Skeletal muscle tissue (tissue), 4 donors: ENCODE data around the gene BABAM2. TPM values are rescaled to one million over a fixed set of nuclear protein-coding genes. Genes with fewer than 3 reads are reported as not detected.

Source experiments
- H3K27ac ChIP-seq: one replicate; pipeline ENCODE4 v1.7.0; 2013; ENCODE audit warnings: mild to moderate bottlenecking, low read depth, low read length, inconsistent platforms
- H3K27me3 ChIP-seq, 3 donors: one replicate each; pipeline ENCODE4 v1.7.0; 2013; ENCODE audit warnings: low read length in 3 of 3; ENCODE audit not compliant: control insufficient read depth in 3 of 3, insufficient read depth in 3 of 3
- H3K36me3 ChIP-seq, 3 donors: one replicate each; pipeline ENCODE4 v1.7.0; 2013; ENCODE audit warnings: low read length in 3 of 3; ENCODE audit not compliant: control insufficient read depth in 3 of 3, insufficient read depth in 3 of 3
- H3K4me1 ChIP-seq, 3 donors: one replicate each; pipeline ENCODE4 v1.7.0; 2013; ENCODE audit warnings: low read length in 3 of 3, mild to moderate bottlenecking in 3 of 3; ENCODE audit not compliant: control insufficient read depth in 3 of 3, insufficient read depth in 3 of 3
- H3K4me3 ChIP-seq, 3 donors: one replicate each; pipeline ENCODE4 v1.7.0; 2013; ENCODE audit warnings: low read length in 3 of 3
- H3K9ac ChIP-seq, 3 donors: one replicate each; pipeline ENCODE4 v1.7.0; 2013; ENCODE audit warnings: low read length in 3 of 3, mild to moderate bottlenecking in 3 of 3, moderate library complexity in 2 of 3, low read depth in 1 of 3
- H3K9me3 ChIP-seq, 3 donors: one replicate each; pipeline ENCODE4 v1.7.0; 2013; ENCODE audit warnings: low read length in 3 of 3; ENCODE audit not compliant: control insufficient read depth in 3 of 3
- total RNA-seq: library from RNA; depleted of rRNA; stranded (reverse); fragments of >200 nt; gene quantifications from one replicate; pipeline ENCODE4 v1.2.3, GENCODE V29; 2014
- donor health status: Osteomylitis.

Gene BABAM2
- total RNA-seq, 1 donor from 2014 or later = 24.0 TPM

GRCh38 chr2:28046921-28047320 is 156.4 kb downstream of the BABAM2 start:
- Histone ChIP-seq H3K9ac (no peak overlapping the region), H3K27ac (no peak overlapping the region)

DNA sequence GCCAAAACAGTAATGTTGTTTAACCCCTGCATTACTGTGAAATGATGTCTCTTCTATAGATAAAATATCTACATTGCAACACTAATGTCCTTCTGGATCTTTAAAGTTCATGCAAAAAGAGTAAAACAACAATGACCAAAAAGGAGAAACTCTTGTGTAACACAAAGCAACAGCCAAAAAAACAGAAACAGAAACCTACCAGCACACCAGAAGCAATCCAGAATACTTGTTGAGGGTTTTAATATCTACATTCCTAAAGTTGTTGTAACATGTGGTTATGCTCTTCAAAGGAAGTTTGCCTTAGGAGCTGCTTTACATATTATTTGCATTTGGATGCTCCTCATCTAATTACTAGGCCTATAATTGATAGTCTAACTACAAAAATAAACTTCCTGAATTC is 157.2 kb downstream of the BABAM2 start:
- Histone ChIP-seq H3K9me3 (no peaks in the 10 kb centered on the region), H3K4me3 (no peak overlapping the region), H3K4me1 (peaks cover 0 to 3% (median 2%) of the 10 kb centered on the region in 3 donors), H3K27ac (no peak overlapping the region), H3K9ac (no peak overlapping the region), H3K36me3 (no peaks in the 10 kb centered on the region), H3K27me3 (no peaks in the 10 kb centered on the region)

More at GRCh38 chr2:28046921-28047320, 156.4 kb downstream of the BABAM2 start:
- Histone ChIP-seq H3K9me3 (no peaks in the 10 kb centered on the region), H3K36me3 (no peaks in the 10 kb centered on the region), H3K27me3 (no peaks in the 10 kb centered on the region), H3K4me3 (no peak overlapping the region), H3K4me1 (peaks cover 0 to 3% (median 2%) of the 10 kb centered on the region in 3 donors)

GRCh38 chr2:28048341-28048740 is 157.8 kb downstream of the BABAM2 start:
- Histone ChIP-seq H3K9ac (no peak overlapping the region), H3K4me1 (peaks cover 0 to 3% (median 2%) of the 10 kb centered on the region in 3 donors), H3K9me3 (no peaks in the 10 kb centered on the region), H3K36me3 (no peaks in the 10 kb centered on the region), H3K27me3 (no peaks in the 10 kb centered on the region), H3K27ac (no peak overlapping the region), H3K4me3 (no peak overlapping the region)

GRCh38 chr2:28049416-28049815 is 158.9 kb downstream of the BABAM2 start:
- Histone ChIP-seq H3K27me3 (no peaks in the 10 kb centered on the region), H3K4me1 (peaks cover 0 to 3% (median 2%) of the 10 kb centered on the region in 3 donors), H3K36me3 (no peaks in the 10 kb centered on the region), H3K9me3 (no peaks in the 10 kb centered on the region), H3K4me3 (no peak overlapping the region), H3K9ac (no peak overlapping the region), H3K27ac (no peak overlapping the region)

- no peak overlapping the region for H3K27ac ChIP-seq
- H3K9me3 ChIP-seq = no peaks in the 10 kb centered on the region
- no peak overlapping the region for H3K4me3 ChIP-seq
- H3K4me1 ChIP-seq = peaks cover 0 to 3% (median 2%) of the 10 kb centered on the region in 3 donors
- no peak overlapping the region for H3K9ac ChIP-seq
- H3K36me3 ChIP-seq = no peaks in the 10 kb centered on the region
- H3K27me3 ChIP-seq = no peaks in the 10 kb centered on the region
Measured at GRCh38 chr2:28049899-28050298, 159.4 kb downstream of the BABAM2 start.

- H3K36me3 ChIP-seq = no peaks in the 10 kb centered on the region
- H3K9ac ChIP-seq = no peak overlapping the region
- H3K4me3 ChIP-seq = no peak overlapping the region
- no peaks in the 10 kb centered on the region for H3K9me3 ChIP-seq
- no peaks in the 10 kb centered on the region for H3K27me3 ChIP-seq
- no peak overlapping the region for H3K27ac ChIP-seq
- H3K4me1 ChIP-seq = peaks cover 0 to 3% (median 0%) of the 10 kb centered on the region in 3 donors
Measured at GRCh38 chr2:28052691-28053090, 162.2 kb downstream of the BABAM2 start.

DNA sequence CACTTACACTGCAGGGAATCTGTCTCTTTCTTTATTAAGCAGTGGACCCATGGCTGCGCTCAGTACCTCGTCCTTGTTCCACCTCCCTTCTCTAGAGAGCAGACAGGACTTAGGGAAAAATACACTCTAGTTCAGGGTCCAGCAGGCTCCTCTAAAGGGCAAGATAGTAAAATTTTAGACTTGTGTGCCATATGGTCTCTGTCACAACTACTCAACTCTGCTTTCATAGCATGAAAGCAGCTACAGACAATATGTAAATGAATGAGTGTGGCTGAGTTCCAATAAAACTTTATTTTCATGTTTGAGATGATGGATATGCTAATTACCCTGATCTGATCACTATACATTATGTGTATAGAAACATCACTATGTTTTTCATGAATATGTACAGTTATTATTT is 163.1 kb downstream of the BABAM2 start:
- no peak overlapping the region for H3K27ac ChIP-seq
- H3K4me1 ChIP-seq = peaks cover 0 to 3% (median 0%) of the 10 kb centered on the region in 3 donors
- H3K36me3 ChIP-seq = no peaks in the 10 kb centered on the region
- no peak overlapping the region for H3K9ac ChIP-seq
- H3K9me3 ChIP-seq = no peaks in the 10 kb centered on the region
- H3K4me3 ChIP-seq = no peak overlapping the region
- no peaks in the 10 kb centered on the region for H3K27me3 ChIP-seq

- no peaks in the 10 kb centered on the region for H3K27me3 ChIP-seq
- H3K27ac ChIP-seq = no peak overlapping the region
- H3K9ac ChIP-seq = no peak overlapping the region
- H3K4me3 ChIP-seq = no peak overlapping the region
- H3K9me3 ChIP-seq = no peaks in the 10 kb centered on the region
- no peaks in the 10 kb centered on the region for H3K36me3 ChIP-seq
- no peaks in the 10 kb centered on the region for H3K4me1 ChIP-seq
Measured at GRCh38 chr2:28054916-28055315, 164.4 kb downstream of the BABAM2 start.

DNA sequence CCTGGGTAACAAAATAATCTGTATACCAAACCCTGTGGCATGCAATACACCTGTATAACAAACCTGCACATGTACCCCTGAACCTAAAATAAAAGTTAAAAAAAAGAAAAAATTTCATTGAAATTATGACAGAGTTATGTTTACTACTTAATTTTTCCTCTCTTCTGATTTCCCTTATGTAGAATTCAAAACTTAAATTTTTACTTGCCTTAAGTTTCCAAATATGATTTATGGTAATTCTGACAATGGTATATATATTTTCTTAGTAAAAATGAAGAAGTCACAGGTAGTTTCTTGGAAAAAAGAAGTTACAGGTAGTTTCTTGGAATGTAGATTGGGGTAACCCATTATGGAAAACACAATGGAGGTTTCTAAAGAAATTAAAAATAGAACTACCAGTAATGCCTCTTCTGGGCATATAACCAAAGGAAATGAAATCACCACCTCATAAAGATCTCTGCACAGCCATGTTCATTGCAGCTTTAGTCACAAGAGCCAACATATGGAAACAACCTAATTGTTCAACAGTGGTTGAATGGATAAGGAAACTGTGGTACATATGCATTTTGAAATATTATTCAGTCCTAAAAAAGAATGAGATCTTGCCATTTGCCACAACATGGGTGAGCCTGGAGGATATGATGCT is 164.9 kb downstream of the BABAM2 start:
- Histone ChIP-seq H3K36me3 (no peaks in the 10 kb centered on the region), H3K9me3 (no peaks in the 10 kb centered on the region), H3K9ac (no peak overlapping the region), H3K27ac (no peak overlapping the region), H3K27me3 (no peaks in the 10 kb centered on the region), H3K4me3 (no peak overlapping the region), H3K4me1 (no peaks in the 10 kb centered on the region)

DNA sequence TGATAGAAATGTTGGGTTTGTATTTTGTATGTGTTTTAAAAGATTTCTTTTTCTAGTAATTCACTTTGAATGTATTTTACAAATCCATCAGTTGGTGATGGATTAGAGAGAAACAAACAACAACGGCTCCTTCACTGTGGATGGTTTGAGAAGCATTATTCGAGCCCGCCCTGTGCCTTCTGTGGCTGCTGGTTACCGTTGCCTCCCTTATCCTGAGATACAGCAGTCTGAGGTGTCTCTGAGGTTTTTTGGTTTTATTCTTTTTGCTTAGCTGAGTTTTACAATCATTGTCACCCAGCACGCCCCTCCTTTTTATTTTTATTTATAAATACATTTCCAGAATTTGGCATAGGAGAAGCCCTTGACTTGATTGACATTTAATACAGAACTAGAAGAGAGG is 168.3 kb downstream of the BABAM2 start:
- Histone ChIP-seq H3K4me3 (no peak overlapping the region), H3K36me3 (no peaks in the 10 kb centered on the region), H3K27me3 (no peaks in the 10 kb centered on the region), H3K27ac (no peak overlapping the region), H3K9ac (no peak overlapping the region), H3K9me3 (no peaks in the 10 kb centered on the region), H3K4me1 (no peaks in the 10 kb centered on the region)
